Nephron (organoid): ENCODE data around the gene CAPRIN1.

Source experiments
- H3K27ac Mint-ChIP-seq, 3 experiments: 2 replicates each; pipeline ENCODE4 v1.8.0; 2020; ENCODE audit warnings: mixed read lengths in 3 of 3, mild to moderate bottlenecking in 2 of 3, moderate library complexity in 1 of 3
- H3K27me3 Mint-ChIP-seq: 2 replicates; pipeline ENCODE4 v1.8.0; 2021; ENCODE audit warnings: low read depth, mild to moderate bottlenecking, moderate library complexity, mixed read lengths
- H3K36me3 Mint-ChIP-seq: 2 replicates; pipeline ENCODE4 v1.8.0; 2020; ENCODE audit warnings: low read depth, mixed read lengths
- H3K4me1 Mint-ChIP-seq: 2 replicates; pipeline ENCODE4 v1.8.0; 2020; ENCODE audit warnings: mixed read lengths
- H3K4me3 Mint-ChIP-seq, 3 experiments: 2 replicates each; pipeline ENCODE4 v1.8.0; 2020; ENCODE audit warnings: mild to moderate bottlenecking in 3 of 3, mixed read lengths in 3 of 3, moderate library complexity in 2 of 3
- H3K9me3 Mint-ChIP-seq: 2 replicates; pipeline ENCODE4 v1.8.0; 2020; ENCODE audit warnings: mixed read lengths
- TF ChIP-seq, protein P1 (sequence below), 3 experiments: fragments of 200-600 bp; sonication (generic); IDR thresholded peaks; one replicate each; pipeline ENCODE4 v1.5.0; 2021; ENCODE audit warnings: antibody characterized with exemption in 3 of 3; ENCODE audit not compliant: unreplicated experiment in 3 of 3

Gene CAPRIN1

DNA sequence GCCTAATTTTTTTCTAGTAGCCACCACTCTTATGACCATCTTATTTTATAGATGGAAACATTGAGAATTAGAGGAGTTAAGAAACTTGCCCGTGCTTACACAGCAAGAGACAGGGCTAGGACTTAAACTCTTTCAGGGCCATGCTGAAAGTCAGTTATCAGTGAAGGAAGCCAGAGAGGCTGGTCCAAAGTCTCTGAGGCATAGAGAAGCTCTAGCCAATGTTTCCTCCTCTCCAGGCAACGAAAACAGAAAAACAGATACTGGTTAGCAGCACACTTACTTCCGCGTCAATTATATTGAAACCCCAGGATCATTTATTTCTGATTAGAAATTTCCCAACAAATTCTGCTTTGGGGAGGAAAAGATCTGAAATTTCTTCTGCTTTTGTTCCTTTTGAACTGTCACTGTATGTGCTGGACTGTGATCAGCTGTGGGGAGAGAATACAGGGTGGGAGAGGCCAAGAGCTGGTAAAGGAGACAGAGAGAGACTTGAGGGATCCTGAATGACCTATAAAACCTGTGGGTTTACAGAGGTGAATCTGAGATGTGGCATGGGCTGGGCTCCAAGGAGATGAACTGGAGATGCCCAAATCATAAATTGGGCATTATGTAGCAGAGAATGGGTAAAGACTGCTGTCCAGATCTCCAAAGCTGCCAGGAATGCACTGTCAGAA lies 37.5 kb upstream of the CAPRIN1 start:
- no peaks in the 10 kb centered on the region for H3K36me3 Mint-ChIP-seq
- no peak overlapping the region for H3K27ac Mint-ChIP-seq
- TF ChIP-seq, protein P1, sequence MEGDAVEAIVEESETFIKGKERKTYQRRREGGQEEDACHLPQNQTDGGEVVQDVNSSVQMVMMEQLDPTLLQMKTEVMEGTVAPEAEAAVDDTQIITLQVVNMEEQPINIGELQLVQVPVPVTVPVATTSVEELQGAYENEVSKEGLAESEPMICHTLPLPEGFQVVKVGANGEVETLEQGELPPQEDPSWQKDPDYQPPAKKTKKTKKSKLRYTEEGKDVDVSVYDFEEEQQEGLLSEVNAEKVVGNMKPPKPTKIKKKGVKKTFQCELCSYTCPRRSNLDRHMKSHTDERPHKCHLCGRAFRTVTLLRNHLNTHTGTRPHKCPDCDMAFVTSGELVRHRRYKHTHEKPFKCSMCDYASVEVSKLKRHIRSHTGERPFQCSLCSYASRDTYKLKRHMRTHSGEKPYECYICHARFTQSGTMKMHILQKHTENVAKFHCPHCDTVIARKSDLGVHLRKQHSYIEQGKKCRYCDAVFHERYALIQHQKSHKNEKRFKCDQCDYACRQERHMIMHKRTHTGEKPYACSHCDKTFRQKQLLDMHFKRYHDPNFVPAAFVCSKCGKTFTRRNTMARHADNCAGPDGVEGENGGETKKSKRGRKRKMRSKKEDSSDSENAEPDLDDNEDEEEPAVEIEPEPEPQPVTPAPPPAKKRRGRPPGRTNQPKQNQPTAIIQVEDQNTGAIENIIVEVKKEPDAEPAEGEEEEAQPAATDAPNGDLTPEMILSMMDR (IDR thresholded peaks at IDR 0.05; ENCODE audit: unreplicated experiment in 3 of 3), result no peak
- H3K9me3 Mint-ChIP-seq, result no peaks in the 10 kb centered on the region
- H3K4me1 Mint-ChIP-seq, result no peaks in the 10 kb centered on the region
- H3K4me3 Mint-ChIP-seq, result no peak overlapping the region
- peaks cover 3% of the 10 kb centered on the region for H3K27me3 Mint-ChIP-seq

DNA sequence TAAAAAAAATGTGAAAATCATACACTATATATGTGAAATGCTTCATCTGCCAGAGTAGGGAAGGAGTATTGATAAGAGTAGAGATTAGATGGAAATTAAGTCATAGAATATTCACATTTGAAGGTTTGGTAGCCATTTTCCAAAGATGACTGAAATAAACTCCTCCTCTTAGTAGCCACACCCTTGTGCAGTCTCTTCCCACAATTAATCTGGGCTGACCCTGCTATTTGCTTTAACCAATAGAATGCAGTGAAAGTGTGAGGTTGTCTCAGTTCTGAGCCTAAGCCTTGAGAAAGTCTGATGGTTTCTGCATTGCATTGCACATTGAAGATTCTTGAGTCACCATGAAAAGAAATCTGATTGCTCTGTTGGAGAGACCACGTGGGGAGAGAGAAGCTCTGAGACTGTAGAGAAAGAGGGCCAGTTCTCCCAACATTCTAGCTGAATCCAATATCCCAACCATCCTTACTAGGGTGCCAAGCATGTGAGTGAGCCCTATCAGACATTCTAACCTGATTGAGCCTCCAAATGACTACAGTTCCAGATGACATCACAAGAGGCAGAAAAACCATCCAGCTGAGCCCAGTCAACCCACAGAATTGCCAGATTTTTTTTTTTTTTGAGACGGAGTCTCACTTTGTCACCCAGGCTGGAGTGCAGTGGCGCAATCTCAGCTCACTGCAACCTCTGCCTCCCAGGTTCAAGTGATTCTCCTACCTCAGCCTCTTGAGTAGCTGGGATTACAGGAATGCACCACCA lies 29.4 kb upstream of the CAPRIN1 start:
- no peak overlapping the region for H3K27ac Mint-ChIP-seq
- TF ChIP-seq, protein P1 (IDR thresholded peaks at IDR 0.05; ENCODE audit: unreplicated experiment in 3 of 3), result no peak

DNA sequence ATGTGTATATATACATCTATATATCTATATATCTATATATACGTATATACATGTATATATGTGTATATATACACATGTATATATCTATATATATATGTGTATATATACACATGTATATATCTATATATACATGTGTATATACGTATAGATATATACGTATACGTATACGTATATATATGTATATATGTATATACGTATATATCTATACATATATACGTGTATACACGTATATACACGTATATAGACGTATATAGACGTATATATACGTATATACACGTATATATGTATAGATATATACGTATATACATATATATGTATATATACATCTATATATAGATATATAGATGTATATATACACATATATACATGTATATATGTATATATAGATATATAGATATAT lies 25.1 kb upstream of the CAPRIN1 start:
- Mint-ChIP-seq H3K36me3 (no peaks in the 10 kb centered on the region), H3K4me3 (no peak overlapping the region), H3K27ac (no peak overlapping the region), H3K4me1 (no peaks in the 10 kb centered on the region), H3K9me3 (peaks cover 4% of the 10 kb centered on the region), H3K27me3 (no peaks in the 10 kb centered on the region)
- TF ChIP-seq, protein P1 (IDR thresholded peaks at IDR 0.05; ENCODE audit: unreplicated experiment in 3 of 3), result no peak

More for the DNA sequence above, 29.4 kb upstream of the CAPRIN1 start:
- Mint-ChIP-seq H3K36me3 (no peaks in the 10 kb centered on the region), H3K4me3 (no peak overlapping the region), H3K27me3 (no peaks in the 10 kb centered on the region), H3K4me1 (no peaks in the 10 kb centered on the region), H3K9me3 (peaks cover 4% of the 10 kb centered on the region)

DNA sequence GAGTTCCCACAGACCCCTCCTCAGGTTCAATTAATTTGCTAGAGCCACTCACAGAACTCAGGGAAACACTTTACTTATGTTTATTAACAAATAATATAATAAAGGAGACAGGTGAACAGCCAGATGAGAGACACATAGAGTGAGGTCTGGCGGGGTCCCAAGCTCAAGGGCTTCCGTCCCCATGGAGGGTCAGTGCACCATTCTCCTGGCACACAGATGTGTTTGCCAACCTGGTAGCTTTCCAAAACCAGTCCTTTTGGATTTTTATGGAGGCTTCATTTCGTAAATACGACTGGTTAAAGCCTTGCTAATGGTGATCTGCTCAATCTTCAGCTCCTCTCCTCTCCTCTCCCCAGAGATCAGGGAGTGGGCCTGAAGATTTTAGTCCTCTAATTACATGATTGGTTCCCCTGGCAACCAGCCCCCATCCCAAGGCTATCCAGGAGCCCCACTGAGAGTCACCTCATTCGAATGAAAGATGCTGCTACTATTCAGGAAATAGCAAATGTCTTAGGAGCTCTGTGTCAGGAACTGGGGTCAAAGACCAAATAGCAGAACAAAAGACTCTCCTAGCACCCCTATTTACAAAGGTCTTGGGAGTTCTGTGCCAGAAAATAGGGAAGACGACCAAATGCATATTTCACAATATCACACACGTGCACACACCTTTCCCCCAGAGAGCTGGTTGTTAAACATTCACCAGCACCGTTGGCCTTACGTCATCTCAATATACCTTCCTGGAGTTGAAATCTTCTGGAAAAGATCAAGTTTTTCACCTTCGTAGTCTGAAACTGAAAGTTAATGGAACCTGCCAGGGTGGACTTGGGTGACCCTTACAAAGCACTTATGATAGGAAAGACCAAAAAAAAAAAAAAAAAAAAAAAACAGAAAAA lies 23.8 kb upstream of the CAPRIN1 start:
- H3K27me3 Mint-ChIP-seq, result no peaks in the 10 kb centered on the region
- no peaks in the 10 kb centered on the region for H3K9me3 Mint-ChIP-seq
- H3K4me1 Mint-ChIP-seq, result no peaks in the 10 kb centered on the region
- H3K4me3 Mint-ChIP-seq, result no peak overlapping the region
- TF ChIP-seq, protein P1 (IDR thresholded peaks at IDR 0.05; ENCODE audit: unreplicated experiment in 3 of 3), result no peak
- no peaks in the 10 kb centered on the region for H3K36me3 Mint-ChIP-seq
- peak overlapping the region in 1 of 3 experiments; percentile 28 for H3K27ac Mint-ChIP-seq

DNA sequence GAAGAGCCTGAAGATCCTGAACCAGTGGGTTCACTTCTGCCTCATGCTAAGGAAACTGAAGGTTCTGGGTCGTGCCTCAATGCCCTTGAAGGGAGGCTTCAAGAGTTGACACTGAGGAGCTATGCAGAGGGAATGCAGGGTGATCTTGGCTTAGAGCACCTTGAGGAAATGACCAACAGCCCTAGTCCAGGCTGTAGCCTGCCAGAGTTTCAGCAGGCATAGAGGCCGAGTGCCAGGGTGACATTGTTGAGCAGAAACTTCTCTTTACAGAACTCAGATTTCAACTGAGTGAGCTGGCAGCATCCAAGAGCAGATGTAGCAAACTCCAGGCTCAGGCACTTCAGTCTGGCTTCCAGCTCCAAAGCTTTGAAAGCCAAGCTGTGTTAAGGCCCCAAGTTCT lies 23.1 kb upstream of the CAPRIN1 start:
- Mint-ChIP-seq H3K36me3 (no peaks in the 10 kb centered on the region), H3K4me3 (no peak overlapping the region)
- TF ChIP-seq, protein P1 (IDR thresholded peaks at IDR 0.05; ENCODE audit: unreplicated experiment in 3 of 3), result no peak

More for the DNA sequence above, 23.1 kb upstream of the CAPRIN1 start:
- no peaks in the 10 kb centered on the region for H3K9me3 Mint-ChIP-seq
- no peaks in the 10 kb centered on the region for H3K27me3 Mint-ChIP-seq
- H3K27ac Mint-ChIP-seq, result peak overlapping the region in 2 of 3 experiments; percentile 24 to 28
- no peaks in the 10 kb centered on the region for H3K4me1 Mint-ChIP-seq
